ENCODE data around the gene OR2V2. TPM values are rescaled to one million over a fixed set of nuclear protein-coding genes. Genes with fewer than 3 reads are reported as not detected.

OR2V2 gene
- polyA plus RNA-seq, 1 donor from 2014 or later = not detected

GRCh38 chr5:181133083-181133482, 14.3 kb upstream of the OR2V2 start:
- Histone ChIP-seq H3K9me3 (ENCODE audit: low read length) (no peaks in the 10 kb centered on the region), H3K9me2 (ENCODE audit: insufficient read depth, low read length) (no peaks in the 10 kb centered on the region), H3K27me3 (ENCODE audit: insufficient read depth, low read depth, low read length) (no peaks in the 10 kb centered on the region), H4K20me1 (ENCODE audit: insufficient read depth) (no peaks in the 10 kb centered on the region), H3K4me3 (ENCODE audit: low read length) (no peak overlapping the region), H3K9ac (ENCODE audit: low read length) (no peak overlapping the region), H2AFZ (ENCODE audit: low read depth, low read length) (no peak overlapping the region), H3K79me2 (replicated peaks; ENCODE audit: insufficient read depth, low read length) (no peaks in the 10 kb centered on the region), H3K4me2 (ENCODE audit: low read length) (no peak overlapping the region), H3F3A (ENCODE audit: insufficient read depth, low read length, poor library complexity, severe bottlenecking) (no peaks in the 10 kb centered on the region), H3K27ac (ENCODE audit: low read length) (no peak overlapping the region), H3K36me3 (ENCODE audit: insufficient read depth, low read length) (no peaks in the 10 kb centered on the region)
- TF ChIP-seq RAD21 (conservative IDR thresholded peaks at IDR 0.05) (no peak), TAF1 (IDR thresholded peaks at IDR 0.05; ENCODE audit: low read depth) (no peak), SMC3 (conservative IDR thresholded peaks at IDR 0.05; ENCODE audit: poor library complexity) (no peak), EP300 (conservative IDR thresholded peaks at IDR 0.05; ENCODE audit: poor library complexity, severe bottlenecking) (no peak), REST (IDR thresholded peaks at IDR 0.05; ENCODE audit: borderline replicate concordance) (no peak)

- TF ChIP-seq MXI1 (conservative IDR thresholded peaks at IDR 0.05; ENCODE audit: poor library complexity, severe bottlenecking) (no peak), TAF1 (IDR thresholded peaks at IDR 0.05; ENCODE audit: low read depth) (no peak), CTCF (IDR thresholded peaks at IDR 0.05; ENCODE audit: poor library complexity, severe bottlenecking) (no peak)
- Histone ChIP-seq H3K27ac (ENCODE audit: low read length) (no peak overlapping the region), H3K9me2 (ENCODE audit: insufficient read depth, low read length) (no peaks in the 10 kb centered on the region), H3K79me2 (replicated peaks; ENCODE audit: insufficient read depth, low read length) (no peaks in the 10 kb centered on the region), H3F3A (ENCODE audit: insufficient read depth, low read length, poor library complexity, severe bottlenecking) (no peaks in the 10 kb centered on the region), H3K4me2 (ENCODE audit: low read length) (no peak overlapping the region), H3K36me3 (ENCODE audit: insufficient read depth, low read length) (no peaks in the 10 kb centered on the region), H3K4me3 (ENCODE audit: low read length) (no peak overlapping the region), H3K9me3 (ENCODE audit: low read length) (no peaks in the 10 kb centered on the region), H2AFZ (ENCODE audit: low read depth, low read length) (no peak overlapping the region), H3K27me3 (ENCODE audit: insufficient read depth, low read depth, low read length) (no peaks in the 10 kb centered on the region), H4K20me1 (ENCODE audit: insufficient read depth) (no peaks in the 10 kb centered on the region), H3K9ac (ENCODE audit: low read length) (no peak overlapping the region)
Measured at GRCh38 chr5:181133610-181134231, 13.7 kb upstream of the OR2V2 start.

GRCh38 chr5:181134259-181134658, 13.1 kb upstream of the OR2V2 start:
- H3K36me3 ChIP-seq (ENCODE audit: insufficient read depth, low read length) = no peaks in the 10 kb centered on the region
- H2AFZ ChIP-seq (ENCODE audit: low read depth, low read length) = no peak overlapping the region
- no peak overlapping the region for H3K9ac ChIP-seq (ENCODE audit: low read length)
- no peaks in the 10 kb centered on the region for H3K79me2 ChIP-seq (replicated peaks; ENCODE audit: insufficient read depth, low read length)
- H3F3A ChIP-seq (ENCODE audit: insufficient read depth, low read length, poor library complexity, severe bottlenecking) = no peaks in the 10 kb centered on the region
- H4K20me1 ChIP-seq (ENCODE audit: insufficient read depth) = no peaks in the 10 kb centered on the region
- TF ChIP-seq SMC3 (conservative IDR thresholded peaks at IDR 0.05; ENCODE audit: poor library complexity) (no peak), POLR2AphosphoS5 (IDR thresholded peaks at IDR 0.05) (no peak), REST (IDR thresholded peaks at IDR 0.05; ENCODE audit: borderline replicate concordance) (no peak), TAF1 (IDR thresholded peaks at IDR 0.05; ENCODE audit: low read depth) (no peak)
- no peaks in the 10 kb centered on the region for H3K27me3 ChIP-seq (ENCODE audit: insufficient read depth, low read depth, low read length)
- no peak overlapping the region for H3K4me2 ChIP-seq (ENCODE audit: low read length)
- H3K9me2 ChIP-seq (ENCODE audit: insufficient read depth, low read length) = no peaks in the 10 kb centered on the region
- no peak overlapping the region for H3K27ac ChIP-seq (ENCODE audit: low read length)
- H3K9me3 ChIP-seq (ENCODE audit: low read length) = no peaks in the 10 kb centered on the region
- no peak overlapping the region for H3K4me3 ChIP-seq (ENCODE audit: low read length)
